GM23248 (cell line): ENCODE results near the gene CAPN8. TPM values are rescaled to one million over a fixed set of nuclear protein-coding genes. Genes with fewer than 3 reads are reported as not detected.

ENCODE experiments used
- DNase-seq: peaks from one replicate; pipeline ENCODE4 v3.0.0-alpha.2; 2015
- H2AFZ ChIP-seq: fragments of 200-600 bp; sonication (generic); 2 replicates; pipeline ENCODE4 v1.6.1; 2016; ENCODE audit warnings: antibody characterized with exemption
- H3F3A ChIP-seq: fragments of 200-600 bp; sonication (generic); 2 replicates; pipeline ENCODE4 v1.6.1; 2016; ENCODE audit warnings: mild to moderate bottlenecking, antibody characterized with exemption, mixed run types; ENCODE audit not compliant: insufficient read depth
- H3K27ac ChIP-seq: fragments of 200-600 bp; sonication (generic); 2 replicates; pipeline ENCODE4 v1.5.1; 2016; ENCODE audit warnings: mild to moderate bottlenecking
- H3K27me3 ChIP-seq: fragments of 200-600 bp; sonication (generic); replicated peaks from 2 replicates; pipeline ENCODE4 v1.6.1; 2016; ENCODE audit warnings: mild to moderate bottlenecking; ENCODE audit not compliant: insufficient read depth
- H3K36me3 ChIP-seq: fragments of 200-600 bp; sonication (generic); 2 replicates; pipeline ENCODE4 v1.6.1; 2016; ENCODE audit warnings: low read depth, mild to moderate bottlenecking
- H3K4me1 ChIP-seq: fragments of 200-600 bp; sonication (generic); 2 replicates; pipeline ENCODE4 v1.6.1; 2016; ENCODE audit warnings: mild to moderate bottlenecking; ENCODE audit not compliant: insufficient read depth
- H3K4me2 ChIP-seq: fragments of 200-600 bp; sonication (generic); one replicate; pipeline ENCODE4 v1.6.1; 2016; ENCODE audit warnings: mild to moderate bottlenecking; ENCODE audit not compliant: unreplicated experiment
- H3K4me3 ChIP-seq: fragments of 200-600 bp; sonication (generic); 2 replicates; pipeline ENCODE4 v1.5.1; 2016; ENCODE audit warnings: mild to moderate bottlenecking
- H3K79me2 ChIP-seq: fragments of 200-600 bp; sonication (generic); 2 replicates; pipeline ENCODE4 v1.6.1; 2016; ENCODE audit warnings: mild to moderate bottlenecking; ENCODE audit not compliant: insufficient read depth
- H3K9ac ChIP-seq: fragments of 200-600 bp; sonication (generic); 2 replicates; pipeline ENCODE4 v1.6.1; 2016; ENCODE audit warnings: mild to moderate bottlenecking
- H3K9me2 ChIP-seq: fragments of 200-600 bp; sonication (generic); 2 replicates; pipeline ENCODE4 v1.6.1; 2016; ENCODE audit warnings: mixed run types, mild to moderate bottlenecking, moderate library complexity; ENCODE audit not compliant: insufficient read depth
- H3K9me3 ChIP-seq: fragments of 200-600 bp; sonication (generic); one replicate; pipeline ENCODE4 v1.6.1; 2017; ENCODE audit warnings: low read depth
- H4K20me1 ChIP-seq: fragments of 200-600 bp; sonication (generic); 2 replicates; pipeline ENCODE4 v1.6.0; 2016; ENCODE audit not compliant: insufficient read depth
- EZH2 ChIP-seq: fragments of 200-600 bp; sonication (generic); IDR thresholded peaks from 2 replicates; pipeline ENCODE4 v1.6.1; 2018; ENCODE audit warnings: antibody characterized with exemption, mild to moderate bottlenecking; ENCODE audit not compliant: insufficient read depth, poor library complexity, severe bottlenecking
- EZH2phosphoT487 ChIP-seq: fragments of 200-600 bp; sonication (generic); IDR thresholded peaks from 2 replicates; pipeline ENCODE4 v1.6.1; 2018; ENCODE audit warnings: antibody characterized with exemption, moderate library complexity, mild to moderate bottlenecking, low read depth; ENCODE audit not compliant: insufficient read depth
- WGBS, 2 experiments: methylation state at CpG; one replicate each; pipeline ENCODE4 v1.1.6; 2015 to 2017; ENCODE audit warnings: low lambda C conversion rate in 2 of 2, low coverage in 1 of 2; ENCODE audit errors: missing lambda C conversion rate in 2 of 2; 5-methylcytosine and 5-hydroxymethylcytosine counted together
- in situ Hi-C: fragments of 300-500 bp; cut with MboI; formaldehyde crosslinking; loops from 2 replicates; pipeline ENCODE4 v1.15.0; 2020
- polyA plus RNA-seq: library from polyadenylated mRNA; unstranded; fragments of >200 nt; fragmentation: Nextera tagmentation; extraction: Ambion mirVana; gene quantifications from 2 replicates; pipeline ENCODE4 v1.2.1, GENCODE V29; 2016
- total RNA-seq: library from RNA; depleted of rRNA; stranded (reverse); fragments of >200 nt; shearing (Covaris generic); gene quantifications from 2 replicates; pipeline ENCODE4 v1.2.3, GENCODE V29; 2014

Gene CAPN8
- total and polyA plus RNA-seq, 2 experiments from 2014 or later = not detected

GRCh38 chr1:223707256-223708000 lies 41.9 kb upstream of the CAPN8 start:
- H2AFZ ChIP-seq = peak overlapping the region; percentile 68
- H3K4me1 ChIP-seq = peaks cover 56% of the 10 kb centered on the region
- peak overlapping the region; percentile 53 for H3K4me3 ChIP-seq
- no peaks in the 10 kb centered on the region for H3K9me2 ChIP-seq
- peaks cover 69% of the 10 kb centered on the region for H3F3A ChIP-seq
- H3K27ac ChIP-seq = peak overlapping the region; percentile 97
- peak overlapping the region; percentile 77 for H3K4me2 ChIP-seq
- no peaks in the 10 kb centered on the region for H3K27me3 ChIP-seq
- in situ Hi-C loops = no loop called here
- no peaks in the 10 kb centered on the region for H3K9me3 ChIP-seq
- H3K79me2 ChIP-seq = peaks cover 7% of the 10 kb centered on the region; the same call in 1 of the 2 replicates
- no peaks in the 10 kb centered on the region for H4K20me1 ChIP-seq
- TF ChIP-seq EZH2phosphoT487 = no peak
- TF ChIP-seq EZH2 = no peak
- peak; percentile 99 for DNase-seq
- H3K36me3 ChIP-seq = no peaks in the 10 kb centered on the region
- WGBS, 2 experiments = 0% methylated on average over 6 of the region's 6 CpGs
- H3K9ac ChIP-seq = peak overlapping the region; percentile 76

GRCh38 chr1:223706077-223706973 lies 40.8 kb upstream of the CAPN8 start:
- no peaks in the 10 kb centered on the region for H3K9me3 ChIP-seq
- H3K36me3 ChIP-seq = no peaks in the 10 kb centered on the region
- H3K4me3 ChIP-seq = peak overlapping the region; percentile 50
- H4K20me1 ChIP-seq = no peaks in the 10 kb centered on the region
- H3K27ac ChIP-seq = peak overlapping the region; percentile 97
- peaks cover 62% of the 10 kb centered on the region for H3K4me1 ChIP-seq
- peaks cover 69% of the 10 kb centered on the region for H3F3A ChIP-seq
- 25 to 29% methylated on average over 12 of the region's 12 CpGs for WGBS, 2 experiments
- peak overlapping the region; percentile 33 for H2AFZ ChIP-seq
- no peaks in the 10 kb centered on the region for H3K9me2 ChIP-seq
- H3K27me3 ChIP-seq = no peaks in the 10 kb centered on the region
- no peak for TF ChIP-seq EZH2phosphoT487
- H3K79me2 ChIP-seq = no peaks in the 10 kb centered on the region
- in situ Hi-C loops = no loop called here
- H3K4me2 ChIP-seq = peak overlapping the region; percentile 64
- peak; percentile 88 for DNase-seq
- peak overlapping the region; percentile 75 for H3K9ac ChIP-seq

GRCh38 chr1:223704921-223705878 lies 39.7 kb upstream of the CAPN8 start:
- H3K4me3 ChIP-seq = no peak overlapping the region; the same call in 1 of the 2 replicates
- TF ChIP-seq EZH2phosphoT487 (no peak), EZH2 (no peak)
- no peaks in the 10 kb centered on the region for H3K27me3 ChIP-seq
- peak; percentile 53 for DNase-seq
- peak overlapping the region; percentile 14; the same call in 1 of the 2 replicates for H2AFZ ChIP-seq
- 57% methylated on average over 8 of the region's 8 CpGs for WGBS, 2 experiments
- peaks cover 69% of the 10 kb centered on the region for H3K4me1 ChIP-seq
- no peaks in the 10 kb centered on the region for H3K36me3 ChIP-seq
- H3K9me3 ChIP-seq = no peaks in the 10 kb centered on the region
- H3K27ac ChIP-seq = peak overlapping the region; percentile 97
- H3K79me2 ChIP-seq = no peaks in the 10 kb centered on the region
- peaks cover 73% of the 10 kb centered on the region for H3F3A ChIP-seq
- H3K4me2 ChIP-seq = peak overlapping the region; percentile 64
- no peaks in the 10 kb centered on the region for H3K9me2 ChIP-seq
- in situ Hi-C loops = no loop called here
- peak overlapping the region; percentile 75 for H3K9ac ChIP-seq
- H4K20me1 ChIP-seq = no peaks in the 10 kb centered on the region

- H3K4me2 ChIP-seq = peak overlapping the region; percentile 29
- H4K20me1 ChIP-seq = no peaks in the 10 kb centered on the region
- no peaks in the 10 kb centered on the region for H3K36me3 ChIP-seq
- H3K4me3 ChIP-seq = no peak overlapping the region
- 0 out of 2 replicates have a peak overlapping the region, but pooled peaks have one; percentile 28 for H3K9ac ChIP-seq
- peaks cover 73% of the 10 kb centered on the region for H3K4me1 ChIP-seq
- 56 to 63% methylated on average over 1 of the region's 1 CpG for WGBS, 2 experiments
- no peaks in the 10 kb centered on the region for H3K79me2 ChIP-seq
- no peaks in the 10 kb centered on the region for H3K9me2 ChIP-seq
- H3K9me3 ChIP-seq = no peaks in the 10 kb centered on the region
- no peak overlapping the region for H2AFZ ChIP-seq
- H3F3A ChIP-seq = peaks cover 79% of the 10 kb centered on the region
- no peak for DNase-seq
- in situ Hi-C loops = no loop called here
- H3K27me3 ChIP-seq = no peaks in the 10 kb centered on the region
- TF ChIP-seq EZH2phosphoT487 (no peak), EZH2 (no peak)
- peak overlapping the region; percentile 76 for H3K27ac ChIP-seq
These were observed 38.1 kb upstream of the CAPN8 start for GRCh38 chr1:223703668-223704013.
